ENCODE data around the gene POU2F1.

POU2F1 gene

DNA sequence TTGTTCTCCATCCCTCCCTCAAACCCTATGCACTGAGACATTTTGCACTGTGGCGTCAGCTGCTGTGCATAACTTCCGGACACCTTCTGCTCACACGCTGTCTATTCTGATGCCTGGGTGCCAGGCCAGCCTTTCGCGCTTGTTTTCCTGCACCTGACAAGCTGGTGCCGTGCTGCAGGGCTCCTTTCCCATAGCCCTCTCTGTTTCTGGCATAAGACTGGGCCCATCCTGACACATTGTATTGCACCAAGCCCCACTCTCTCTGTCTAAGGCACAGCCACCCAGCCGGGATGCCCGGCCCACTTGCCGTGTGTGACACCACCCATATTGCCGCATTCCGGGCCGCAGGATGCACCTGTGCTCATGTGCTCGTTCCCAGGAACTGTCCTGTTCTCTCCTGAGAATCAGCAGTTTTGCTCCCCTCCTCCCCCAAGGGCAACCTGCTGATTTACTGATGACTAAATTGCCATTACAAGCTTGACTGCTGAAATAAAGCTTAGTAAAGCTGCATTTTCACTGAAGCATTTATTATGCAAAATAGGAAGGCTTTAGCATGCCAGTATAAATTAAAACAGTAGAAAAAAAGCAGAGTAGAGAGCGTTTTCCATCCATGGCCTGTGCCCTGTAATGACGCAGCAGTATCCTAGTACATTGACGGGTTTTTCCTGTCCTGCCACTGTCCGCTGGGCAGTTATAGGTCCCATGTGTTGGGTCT, 209.6 kb downstream of the POU2F1 start:
- no peak for DNase-seq

DNA sequence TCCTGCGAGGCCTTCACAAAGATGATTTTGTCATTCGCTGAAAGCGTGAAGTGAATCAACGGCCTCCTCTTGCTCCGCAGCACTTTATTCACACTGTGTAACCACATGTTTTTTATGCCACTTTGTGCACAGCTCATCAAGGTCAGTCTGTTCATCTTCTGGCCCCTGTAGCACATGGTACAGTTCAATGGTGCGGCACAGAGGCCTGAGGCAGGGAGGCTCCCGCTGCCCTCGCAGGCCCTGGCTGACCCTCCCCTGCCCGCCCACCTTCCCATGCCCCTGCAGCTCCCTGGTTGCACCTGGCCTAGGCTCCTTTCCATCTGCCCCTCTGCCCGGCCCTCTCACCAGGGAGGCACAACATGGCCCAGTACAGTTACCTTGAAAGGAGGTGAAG, 210.2 kb downstream of the POU2F1 start:
- no peak for DNase-seq

- no peak for DNase-seq
These were observed 210.7 kb downstream of the POU2F1 start for GRCh38 chr1:167431261-167431908.

- no peak for DNase-seq
These were observed 211.4 kb downstream of the POU2F1 start for GRCh38 chr1:167431909-167432650.

DNA sequence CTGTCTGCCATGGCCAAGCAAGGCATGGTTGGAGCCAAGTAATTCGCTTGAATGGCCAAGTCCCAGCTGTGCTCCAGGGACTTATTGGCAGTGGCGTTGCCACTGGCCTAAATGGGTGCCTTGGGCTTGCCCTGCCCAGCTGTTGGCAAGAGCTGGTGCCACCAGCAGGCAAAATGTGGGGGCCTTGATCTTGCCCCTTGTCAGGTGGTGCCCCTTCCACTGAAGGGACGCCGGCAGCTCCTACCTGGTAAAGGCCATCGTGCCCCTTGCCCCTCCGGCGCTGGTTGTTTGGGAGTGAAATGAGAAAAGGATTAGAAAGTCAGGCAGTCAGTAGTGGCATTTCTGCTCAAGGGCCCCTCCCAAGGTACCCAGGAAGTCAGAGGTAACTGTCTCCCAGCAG, 212.1 kb downstream of the POU2F1 start:
- no peak for DNase-seq

- DNase-seq, result no peak
These were observed 213.2 kb downstream of the POU2F1 start for GRCh38 chr1:167433884-167434283.

DNA sequence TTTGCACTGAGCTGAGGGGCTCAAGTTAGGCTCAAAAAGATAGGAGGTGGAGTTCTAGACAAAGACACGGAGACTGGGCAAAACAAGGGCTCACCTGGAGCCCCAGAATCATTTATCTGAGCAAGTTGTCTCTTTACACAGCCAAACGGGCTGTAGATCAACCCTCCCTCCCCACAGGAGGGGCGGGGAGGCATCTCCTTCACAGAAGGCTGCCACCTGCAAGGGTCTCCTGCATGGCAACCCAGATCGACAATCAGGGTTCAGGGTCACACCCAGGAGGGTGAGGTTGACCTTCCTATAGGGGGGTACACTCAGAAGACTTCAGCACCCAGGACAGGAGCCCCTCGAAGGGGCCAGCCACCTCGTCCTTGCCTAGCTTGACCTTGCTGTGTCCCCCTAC, 213.6 kb downstream of the POU2F1 start:
- DNase-seq, result no peak

DNA sequence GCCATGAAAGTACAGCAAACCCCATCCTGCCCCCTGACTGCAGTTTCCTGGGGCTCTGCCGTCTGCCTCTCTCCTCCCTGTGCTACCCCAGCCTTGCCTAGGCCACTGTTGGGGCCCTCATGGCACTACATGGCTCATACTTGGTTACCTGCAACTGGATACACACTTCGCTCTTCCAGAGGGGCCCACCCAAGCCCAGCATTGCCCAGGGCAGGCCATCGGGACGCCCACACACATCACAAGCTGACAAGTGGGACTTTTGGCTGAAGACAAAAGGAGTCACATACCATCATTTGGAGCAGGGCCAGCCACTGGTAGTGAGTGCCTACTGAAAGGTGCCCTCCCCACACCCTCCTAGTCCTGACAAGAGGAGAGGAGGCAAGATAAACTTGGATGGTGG, 214.8 kb downstream of the POU2F1 start:
- no peak for DNase-seq

DNA sequence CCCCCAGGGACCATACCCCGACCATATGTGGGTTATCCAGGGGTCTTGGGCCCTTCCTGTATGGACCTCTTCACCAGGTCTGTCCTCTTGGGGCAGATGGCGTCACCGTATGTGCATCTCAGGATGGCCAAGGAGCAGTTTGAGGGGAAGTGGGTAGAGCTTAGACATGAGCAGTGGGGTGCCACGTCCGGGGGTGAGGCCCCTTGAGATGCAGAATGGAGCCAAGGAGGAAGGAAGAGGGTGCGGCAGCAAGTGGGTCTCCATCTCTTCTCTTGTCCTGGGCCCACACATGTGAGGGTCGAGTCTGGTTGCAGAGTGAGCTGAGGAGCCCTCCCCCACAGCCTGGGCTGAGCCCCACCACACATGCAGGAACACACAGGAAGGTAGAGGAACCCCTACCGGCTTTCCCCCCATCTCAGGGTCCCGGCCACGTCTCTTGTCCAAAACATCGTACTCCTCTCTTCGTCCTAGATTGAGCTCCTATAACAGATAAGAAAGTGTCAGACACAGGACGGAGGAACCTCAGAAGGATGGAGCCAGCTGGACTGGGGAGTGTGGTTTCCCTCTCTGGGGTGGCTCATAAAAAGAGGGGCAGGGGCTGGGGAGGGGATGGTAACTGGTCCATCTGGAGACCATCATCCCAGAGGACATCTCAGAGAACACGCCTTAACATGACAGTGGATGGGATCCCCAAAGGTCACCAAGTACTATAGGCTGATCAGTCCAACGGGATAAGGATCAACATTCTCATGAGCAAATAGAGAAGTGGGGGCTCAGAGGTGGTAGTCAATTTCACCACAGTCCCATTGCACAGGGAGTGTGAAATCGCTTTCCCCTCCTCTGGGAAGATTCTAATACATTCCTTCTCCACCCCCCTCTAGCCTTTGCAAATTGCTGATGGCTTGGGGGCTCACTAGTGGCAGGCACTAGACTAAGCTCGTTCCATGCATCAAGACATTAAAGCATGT, 217.8 kb downstream of the POU2F1 start:
- DNase-seq, result peak; percentile 54

- DNase-seq, result peak; percentile 67
These were observed 218.8 kb downstream of the POU2F1 start for GRCh38 chr1:167439301-167439988.

DNA sequence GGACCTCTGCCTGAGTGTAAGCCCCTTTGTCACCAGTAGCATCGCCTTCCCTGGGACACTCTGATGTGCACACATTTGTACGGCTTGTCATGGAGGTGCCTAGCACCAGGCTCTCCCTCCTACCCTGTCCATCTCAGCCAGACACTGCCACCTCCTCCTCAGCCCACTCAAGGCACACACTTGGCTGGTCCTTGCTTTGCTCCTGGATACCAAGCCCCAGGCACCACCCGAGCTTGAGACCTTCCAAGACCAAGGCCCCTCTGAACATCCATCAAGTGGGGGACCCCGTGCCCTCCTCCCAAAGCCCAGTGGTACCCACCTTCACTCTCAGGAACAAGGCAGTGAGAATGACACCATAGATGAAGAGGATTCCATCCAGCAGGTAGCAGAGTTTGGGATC, 219.7 kb downstream of the POU2F1 start:
- peak; percentile 45 for DNase-seq

GRCh38 chr1:167440776-167441175, 220.1 kb downstream of the POU2F1 start:
- no peak for DNase-seq

- peak; percentile 47 for DNase-seq
These were observed 220.5 kb downstream of the POU2F1 start for GRCh38 chr1:167441222-167441621.

DNA sequence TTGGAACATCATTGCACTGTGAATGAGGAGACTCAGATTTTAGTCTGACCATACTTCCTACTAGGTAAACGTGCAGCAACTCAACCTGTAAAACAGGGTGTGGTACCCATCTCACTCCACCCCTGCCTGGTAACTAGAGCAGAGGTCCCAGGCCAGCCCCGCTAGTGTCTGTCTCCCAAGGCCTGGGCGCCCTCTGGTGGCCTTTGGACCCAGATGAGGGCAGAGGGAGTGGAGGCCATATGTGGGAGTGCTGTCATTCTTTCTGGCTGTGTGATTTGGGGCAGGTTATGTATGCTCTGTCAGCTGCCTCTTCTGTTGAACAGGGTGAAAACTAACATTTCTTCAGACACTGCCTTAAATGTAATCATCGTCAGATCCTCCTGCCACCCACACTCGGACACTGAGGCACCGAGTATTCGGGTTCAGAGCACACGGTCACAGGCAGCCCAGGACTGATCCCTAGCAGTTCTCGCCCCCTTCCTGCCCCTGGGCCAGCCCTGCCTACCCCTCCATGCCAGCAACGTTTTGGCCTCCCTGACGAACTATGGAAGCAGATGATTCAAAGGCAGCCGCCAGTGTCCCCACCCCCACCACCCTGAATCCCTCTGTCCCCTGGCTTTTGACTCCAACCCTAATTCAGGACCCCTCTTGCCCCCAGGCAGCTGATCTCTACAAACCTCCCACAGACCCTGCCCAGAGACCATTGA, 221.6 kb downstream of the POU2F1 start:
- peak; percentile 90 for DNase-seq

GRCh38 chr1:167442854-167443565, 222.3 kb downstream of the POU2F1 start:
- peak; percentile 49 for DNase-seq

DNA sequence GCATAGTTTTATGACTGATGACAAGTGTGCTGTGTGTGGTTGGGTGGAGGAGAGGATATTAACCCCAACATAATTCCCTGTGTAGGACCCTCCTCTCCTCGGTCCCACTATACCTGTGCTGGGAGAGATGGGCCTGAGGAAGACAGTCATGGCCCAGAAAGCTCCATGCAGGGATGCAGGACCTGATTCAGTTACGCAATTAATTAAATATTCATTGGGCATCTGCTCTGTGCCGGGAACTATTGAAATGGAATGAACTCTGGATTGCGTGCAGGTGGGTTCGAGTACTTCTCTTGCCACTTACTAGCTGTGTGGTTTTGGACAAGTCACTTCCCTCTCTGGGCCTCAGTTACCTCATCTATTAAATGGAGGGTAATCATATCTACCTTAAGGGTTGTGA, 223.1 kb downstream of the POU2F1 start:
- DNase-seq, result peak; percentile 33

DNA sequence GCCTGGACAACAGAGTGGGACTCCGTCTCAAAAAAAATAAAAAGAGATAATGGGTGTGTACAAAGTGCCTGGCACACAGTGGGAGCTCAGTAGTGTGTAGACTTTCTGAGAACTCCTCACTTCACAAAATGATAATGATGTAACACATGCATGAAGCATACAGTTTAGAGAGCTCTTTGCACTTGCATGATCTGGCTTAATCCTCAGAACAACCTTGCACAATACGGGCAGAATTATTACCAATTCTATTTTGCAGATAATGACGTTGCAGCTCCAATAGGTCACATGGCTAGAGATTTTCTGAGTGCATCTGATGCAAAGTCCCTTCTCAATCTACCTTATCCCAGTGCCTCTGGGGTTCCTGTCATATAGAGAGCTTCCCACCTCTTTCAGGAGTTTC, 226.3 kb downstream of the POU2F1 start:
- no peak for DNase-seq

DNA sequence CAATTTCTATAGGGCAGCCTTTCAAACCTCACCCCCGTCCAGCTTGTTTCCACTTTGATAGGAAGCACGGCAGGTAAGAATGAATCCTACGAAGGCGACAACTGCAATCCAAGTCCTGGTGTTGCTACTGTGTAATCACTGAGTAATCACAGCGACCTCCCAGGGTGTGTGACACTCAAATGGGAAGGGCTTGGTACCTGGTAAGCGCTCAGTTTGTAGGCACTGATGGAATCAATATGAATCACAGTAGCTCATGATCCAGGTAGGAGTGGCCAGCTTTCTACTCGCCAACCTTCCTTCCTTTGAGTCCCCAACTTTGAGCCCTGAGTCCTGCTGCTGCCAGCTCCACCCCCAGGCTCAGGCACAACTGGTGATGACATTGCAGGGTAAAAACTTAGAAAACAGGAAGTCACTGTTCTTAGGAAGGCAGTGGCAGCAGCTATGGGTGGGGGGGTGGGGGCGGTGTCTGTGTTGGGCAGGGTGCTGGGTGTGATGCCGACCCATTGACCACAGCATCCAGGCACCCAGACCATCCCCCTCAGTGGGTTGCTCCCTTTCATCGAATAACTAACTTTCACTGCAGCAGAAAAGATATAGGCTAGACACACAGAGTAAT, 226.9 kb downstream of the POU2F1 start:
- DNase-seq, result peak; percentile 78

- peak; percentile 54 for DNase-seq
These were observed 230.2 kb downstream of the POU2F1 start for GRCh38 chr1:167450843-167451242.

GRCh38 chr1:167452483-167452882, 231.8 kb downstream of the POU2F1 start:
- no peak for DNase-seq
